NT2/D1 (cell line): Measurements from ENCODE around the gene ATXN7L3.

ENCODE experiments used
- DNase-seq: peaks from one replicate; pipeline ENCODE4 v3.0.0-alpha.2; 2011; ENCODE audit warnings: low read depth, low spot score
- H3K27me3 ChIP-seq: 2 replicates; pipeline ENCODE4 v1.6.0; 2011; ENCODE audit warnings: mild to moderate bottlenecking; ENCODE audit not compliant: insufficient read length, insufficient read depth
- H3K36me3 ChIP-seq: 2 replicates; pipeline ENCODE4 v1.6.1; 2011; ENCODE audit warnings: mild to moderate bottlenecking, low read length, mixed read lengths; ENCODE audit not compliant: insufficient read depth, insufficient read length
- H3K4me1 ChIP-seq: 2 replicates; pipeline ENCODE4 v1.5.1; 2011; ENCODE audit not compliant: insufficient read depth, insufficient read length
- H3K4me3 ChIP-seq: 2 replicates; pipeline ENCODE4 v1.5.1; 2011; ENCODE audit warnings: low read depth; ENCODE audit not compliant: insufficient read length
- H3K9ac ChIP-seq: 2 replicates; pipeline ENCODE4 v1.6.0; 2011; ENCODE audit warnings: low read depth; ENCODE audit not compliant: insufficient read length
- H3K9me3 ChIP-seq: 2 replicates; pipeline ENCODE4 v1.5.1; 2011; ENCODE audit warnings: mild to moderate bottlenecking, low read length; ENCODE audit not compliant: insufficient read depth
- SUZ12 ChIP-seq: IDR thresholded peaks from 2 replicates; pipeline ENCODE4 v1.6.1; 2011; ENCODE audit not compliant: insufficient read length, insufficient read depth; ENCODE audit errors: extremely low read depth
- YY1 ChIP-seq: IDR thresholded peaks from 2 replicates; pipeline ENCODE4 v1.6.1; 2011; ENCODE audit not compliant: insufficient read length, insufficient read depth
- ZNF274 ChIP-seq: IDR thresholded peaks from 2 replicates; pipeline ENCODE4 v1.6.1; 2011; ENCODE audit warnings: mild to moderate bottlenecking, low read depth, low read length

ATXN7L3 gene

DNA sequence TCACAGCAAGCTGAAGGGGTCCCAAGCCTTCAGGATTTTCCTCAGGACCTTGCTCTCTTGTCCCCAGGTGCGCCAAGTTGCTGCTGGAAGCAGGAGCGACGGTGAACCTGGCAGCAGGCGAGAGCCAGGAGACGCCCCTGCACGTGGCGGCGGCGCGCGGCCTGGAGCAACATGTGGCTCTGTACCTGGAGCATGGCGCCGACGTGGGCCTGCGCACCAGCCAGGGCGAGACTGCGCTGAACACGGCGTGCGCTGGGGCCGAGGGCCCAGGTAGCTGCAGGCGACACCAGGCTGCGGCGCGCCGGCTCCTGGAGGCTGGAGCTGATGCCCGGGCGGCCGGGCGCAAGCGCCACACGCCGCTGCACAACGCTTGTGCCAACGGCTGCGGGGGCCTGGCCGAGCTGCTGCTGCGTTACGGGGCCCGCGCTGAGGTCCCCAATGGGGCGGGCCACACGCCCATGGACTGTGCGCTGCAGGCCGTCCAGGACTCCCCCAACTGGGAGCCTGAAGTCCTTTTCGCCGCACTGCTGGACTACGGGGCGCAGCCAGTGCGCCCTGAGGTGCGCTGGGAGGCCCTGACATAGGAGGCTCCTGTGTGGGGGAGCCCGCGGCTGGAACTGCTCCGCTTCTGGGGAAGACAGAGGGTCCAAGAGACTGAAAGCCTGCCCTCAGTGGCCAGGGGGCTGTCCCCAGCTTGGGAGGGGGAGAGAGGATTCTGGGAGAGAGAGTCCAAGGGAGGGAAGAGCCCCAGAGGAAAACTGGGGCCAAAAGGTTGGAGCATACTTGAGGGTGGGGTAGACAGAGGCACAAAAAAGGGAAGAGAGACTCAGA lies 22.8 kb downstream of the ATXN7L3 start:
- DNase-seq: no peak
- TF ChIP-seq SUZ12 (no peak), ZNF274 (no peak), YY1 (no peak)
- Histone ChIP-seq H3K4me3 (no peak overlapping the region), H3K9ac (no peak overlapping the region), H3K9me3 (peaks cover 5% of the 10 kb centered on the region), H3K36me3 (peaks cover 44% of the 10 kb centered on the region), H3K27me3 (no peaks in the 10 kb centered on the region), H3K4me1 (peaks cover 7% of the 10 kb centered on the region)

DNA sequence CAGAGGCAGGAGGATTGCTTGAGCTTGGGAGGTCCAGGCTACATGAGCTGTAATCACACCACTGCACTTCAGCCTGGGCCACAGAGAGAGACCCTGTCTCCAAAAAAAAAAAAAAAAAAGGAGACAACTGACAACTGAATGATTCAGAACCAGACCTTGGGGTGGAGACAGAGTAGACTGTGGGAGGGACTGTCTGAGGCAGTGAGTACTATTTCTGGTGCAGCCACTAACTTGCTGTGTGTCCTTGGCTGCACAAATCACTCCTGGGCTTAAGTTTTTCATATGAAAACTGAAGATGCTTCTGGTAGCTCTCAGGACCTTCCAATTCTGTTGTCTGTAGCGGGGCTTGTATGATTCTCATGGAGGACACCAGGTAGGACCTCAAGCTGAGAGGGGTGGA lies 23.4 kb downstream of the ATXN7L3 start:
- no peak for DNase-seq
- Histone ChIP-seq H3K4me3 (no peak overlapping the region), H3K36me3 (peaks cover 39% of the 10 kb centered on the region), H3K9ac (no peak overlapping the region), H3K9me3 (no peaks in the 10 kb centered on the region), H3K4me1 (peaks cover 12% of the 10 kb centered on the region), H3K27me3 (no peaks in the 10 kb centered on the region)
- TF ChIP-seq ZNF274 (no peak), YY1 (no peak), SUZ12 (no peak)

DNA sequence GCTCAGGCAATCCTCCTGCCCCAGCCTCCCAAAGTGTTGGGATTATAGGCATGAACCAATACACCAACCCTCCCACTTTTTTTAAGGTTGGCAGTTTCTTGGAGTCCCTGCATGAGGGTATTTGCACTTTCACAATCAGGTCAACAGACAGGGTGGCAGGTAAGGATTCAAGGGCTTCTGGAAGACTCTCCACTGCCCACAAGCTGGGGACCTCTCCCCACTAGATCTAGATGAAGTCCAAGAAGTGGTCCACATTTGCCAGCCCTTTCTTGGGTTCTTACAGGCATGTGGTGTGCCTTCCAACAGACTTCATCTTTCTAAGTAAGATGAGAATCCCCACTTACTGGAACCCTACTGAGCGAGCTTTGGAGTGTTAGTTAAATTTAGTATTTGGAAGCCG lies 25.3 kb downstream of the ATXN7L3 start:
- Histone ChIP-seq H3K9me3 (no peaks in the 10 kb centered on the region), H3K9ac (no peak overlapping the region), H3K4me3 (no peak overlapping the region), H3K4me1 (peaks cover 24% of the 10 kb centered on the region), H3K36me3 (peaks cover 39% of the 10 kb centered on the region), H3K27me3 (no peaks in the 10 kb centered on the region)
- no peak for TF ChIP-seq SUZ12
- no peak for TF ChIP-seq ZNF274
- TF ChIP-seq YY1: no peak
- DNase-seq: no peak

DNA sequence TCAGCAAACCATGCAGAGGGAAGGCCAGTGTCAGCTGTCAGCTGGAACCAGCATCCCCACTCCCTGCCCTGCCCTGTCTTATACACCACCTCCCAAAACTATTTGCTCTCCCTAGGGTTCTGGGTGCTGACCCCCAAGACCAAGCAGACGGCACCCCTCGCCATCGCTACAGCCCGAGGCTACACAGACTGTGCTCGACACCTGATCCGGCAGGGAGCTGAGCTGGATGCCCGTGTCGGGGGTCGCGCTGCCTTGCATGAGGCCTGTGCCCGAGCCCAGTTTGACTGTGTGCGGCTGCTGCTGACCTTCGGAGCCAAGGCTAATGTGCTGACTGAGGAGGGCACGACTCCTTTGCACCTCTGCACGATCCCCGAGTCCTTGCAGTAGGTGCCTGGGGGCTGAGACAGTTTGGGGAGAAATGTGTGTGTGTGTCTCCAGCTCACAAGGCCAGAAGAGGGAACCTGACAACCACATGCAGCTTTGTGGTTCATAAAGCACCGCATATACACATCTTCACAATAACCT lies 27.7 kb downstream of the ATXN7L3 start:
- Histone ChIP-seq H3K9ac (peak overlapping the region; percentile 59), H3K9me3 (no peaks in the 10 kb centered on the region), H3K4me1 (peaks cover 23% of the 10 kb centered on the region), H3K36me3 (peaks cover 19% of the 10 kb centered on the region), H3K27me3 (no peaks in the 10 kb centered on the region), H3K4me3 (no peak overlapping the region)
- no peak for TF ChIP-seq SUZ12
- no peak for TF ChIP-seq YY1
- no peak for TF ChIP-seq ZNF274
- no peak for DNase-seq

DNA sequence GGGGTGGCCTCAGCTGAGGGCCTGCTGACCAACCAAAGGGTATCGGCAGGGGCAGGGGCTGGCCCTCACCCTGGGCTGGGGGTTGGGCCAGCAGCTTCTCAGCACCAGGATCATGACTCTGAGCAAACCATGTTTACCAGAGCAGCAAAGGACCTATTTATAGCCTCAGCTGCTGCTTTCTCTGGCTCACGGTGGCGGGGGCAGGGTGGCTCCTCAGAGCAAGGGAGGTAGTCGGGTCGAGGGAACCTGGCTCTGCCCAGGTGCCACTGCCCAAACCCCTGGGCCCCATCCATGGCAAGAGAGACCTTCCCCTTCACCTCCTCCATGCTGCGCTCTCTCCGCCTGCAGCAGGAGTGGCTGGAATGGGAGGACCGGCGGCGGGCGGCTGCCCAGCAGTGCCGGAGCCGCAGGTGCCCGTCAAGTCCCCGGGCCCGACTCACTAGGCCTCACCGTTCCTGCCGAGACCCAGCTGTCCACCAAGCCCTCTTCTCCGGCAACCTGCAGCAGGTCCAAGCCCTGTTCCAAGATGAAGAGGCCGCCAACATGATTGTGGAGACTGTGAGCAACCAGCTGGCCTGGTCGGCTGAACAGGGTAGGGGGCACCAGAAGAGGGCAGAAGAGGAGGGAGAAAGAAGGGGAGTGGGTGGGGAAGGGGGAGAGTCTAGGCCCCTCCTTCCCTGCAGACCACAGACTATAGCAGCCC lies 29.0 kb downstream of the ATXN7L3 start, which contains the start of gene ASB16:
ASB16 (plus strand) TSS at position 206 of the 703 bp plus-strand sequence; CDS start at position 292, 86 bp downstream.
- TF ChIP-seq ZNF274 (no peak), SUZ12 (no peak)
- no peaks in the 10 kb centered on the region for H3K27me3 ChIP-seq
- H3K9ac ChIP-seq: peak within 1 kb of the TSS; percentile 52
- H3K36me3 ChIP-seq: peaks cover 7% of the 10 kb centered on the region
- H3K9me3 ChIP-seq: no peaks in the 10 kb centered on the region
- peaks cover 23% of the 10 kb centered on the region for H3K4me1 ChIP-seq
- H3K4me3 ChIP-seq: no peak within 1 kb of the TSS
- DNase-seq: no peak

DNA sequence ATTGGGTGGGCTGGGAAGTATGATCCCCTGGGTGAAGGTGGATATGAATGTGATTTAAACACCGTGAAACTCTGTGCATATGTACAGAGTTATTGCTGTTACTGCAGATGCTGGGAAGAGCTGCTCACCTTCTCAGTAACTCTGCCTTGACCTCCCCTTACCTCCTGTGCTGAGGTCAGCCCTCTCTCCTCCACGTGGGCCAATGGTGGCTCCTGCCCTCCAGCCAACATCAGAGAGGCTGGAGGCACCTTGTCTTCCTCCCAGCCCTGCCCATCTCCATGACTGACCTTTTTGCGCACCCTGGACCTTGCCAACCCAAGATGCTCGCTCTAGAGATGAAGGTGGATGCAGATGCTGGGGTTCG lies 29.6 kb downstream of the ATXN7L3 start:
- peaks cover 23% of the 10 kb centered on the region for H3K4me1 ChIP-seq

DNA sequence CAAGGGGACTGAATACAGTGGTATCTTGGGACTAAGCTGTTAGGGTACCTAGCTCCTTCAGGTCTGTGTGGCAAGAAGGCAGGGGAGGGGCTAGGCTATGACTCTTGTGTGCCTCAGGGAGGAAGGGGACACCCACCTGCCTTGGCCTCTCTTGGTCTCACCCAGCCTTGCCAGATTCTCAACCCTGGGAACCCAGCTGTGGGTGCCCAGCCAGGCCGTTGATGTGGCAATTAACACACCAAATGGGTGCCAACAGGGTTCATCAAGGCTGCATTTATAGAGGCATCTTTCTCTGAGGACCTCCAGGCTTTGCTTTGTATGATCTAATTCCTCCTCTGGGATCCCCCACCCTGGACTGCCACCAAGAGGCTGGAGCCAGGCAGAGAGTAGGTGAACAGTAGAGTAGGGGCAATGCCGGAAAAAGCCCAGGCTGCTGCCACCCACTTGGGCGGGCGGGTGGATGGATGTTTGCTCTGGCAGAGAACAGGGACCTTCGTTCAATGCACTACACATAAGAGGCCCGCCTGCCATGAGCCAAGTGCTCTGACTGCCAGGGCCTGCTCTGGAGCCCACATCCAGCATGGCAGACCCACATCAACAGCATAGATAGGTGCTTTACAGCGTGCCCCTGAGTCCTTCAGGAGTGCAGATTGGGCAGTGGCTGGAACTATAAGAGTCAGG lies 32.4 kb downstream of the ATXN7L3 start:
- Histone ChIP-seq H3K9ac (no peak overlapping the region), H3K4me1 (peaks cover 23% of the 10 kb centered on the region), H3K36me3 (peaks cover 4% of the 10 kb centered on the region), H3K4me3 (no peak overlapping the region), H3K9me3 (no peaks in the 10 kb centered on the region), H3K27me3 (no peaks in the 10 kb centered on the region)
- DNase-seq: no peak
- TF ChIP-seq SUZ12: no peak
- no peak for TF ChIP-seq YY1
- no peak for TF ChIP-seq ZNF274

More for the DNA sequence above, 29.6 kb downstream of the ATXN7L3 start:
- peak overlapping the region; percentile 52 for H3K9ac ChIP-seq
- DNase-seq: no peak
- H3K4me3 ChIP-seq: no peak overlapping the region
- H3K9me3 ChIP-seq: no peaks in the 10 kb centered on the region
- TF ChIP-seq ZNF274 (no peak), SUZ12 (no peak), YY1 (no peak)
- no peaks in the 10 kb centered on the region for H3K27me3 ChIP-seq
- peaks cover 5% of the 10 kb centered on the region for H3K36me3 ChIP-seq
